ENCODE measurements around the gene ARHGEF3.

Gene ARHGEF3

GRCh38 chr3:56775838-56776555, 25.8 kb downstream of the ARHGEF3 start:
- Histone ChIP-seq H3K27ac (ENCODE audit: extremely low read depth, low read depth, low read length) (no peak overlapping the region), H3K4me3 (ENCODE audit: low read depth, low read length) (no peak overlapping the region), H3K4me1 (ENCODE audit: control insufficient read depth, insufficient read depth, low read length) (no peaks in the 10 kb centered on the region), H3K9me3 (ENCODE audit: control insufficient read depth, insufficient read depth, low read depth, low read length) (no peaks in the 10 kb centered on the region), H3K36me3 (ENCODE audit: control insufficient read depth in 2 of 2, insufficient read depth in 1 of 2, low read length in 2 of 2) (peaks cover 0 to 12% of the 10 kb centered on the region in 2 experiments; a peak in 1 of 3 replicates)
- CTCF ChIA-PET, result interaction anchor here (0.5 to 0.7 kb wide), 3 partner anchors 9 to 340 kb away, joined by 3 to 4 read pairs (median 4); no protein-coding TSS in a partner anchor
- TF ChIP-seq PATZ1 (tag by site-specific recombination; IDR thresholded peaks at IDR 0.05), result no peak
- no peak for TF ChIP-seq ZNF280D (tag by site-specific recombination; IDR thresholded peaks at IDR 0.05)
- peak; percentile 81 for TF ChIP-seq GFI1B (tag by site-specific recombination; IDR thresholded peaks at IDR 0.05)
- POLR2A ChIA-PET, result no interaction called here

GRCh38 chr3:56775445-56775837, 26.3 kb downstream of the ARHGEF3 start:
- Histone ChIP-seq H3K36me3 (ENCODE audit: control insufficient read depth in 2 of 2, insufficient read depth in 1 of 2, low read length in 2 of 2) (peaks cover 0 to 12% of the 10 kb centered on the region in 2 experiments; a peak in 1 of 3 replicates), H3K27ac (ENCODE audit: extremely low read depth, low read depth, low read length) (no peak overlapping the region), H3K9me3 (ENCODE audit: control insufficient read depth, insufficient read depth, low read depth, low read length) (no peaks in the 10 kb centered on the region), H3K4me1 (ENCODE audit: control insufficient read depth, insufficient read depth, low read length) (no peaks in the 10 kb centered on the region), H3K4me3 (ENCODE audit: low read depth, low read length) (no peak overlapping the region)
- CTCF ChIA-PET, result interaction anchor here (0.6 to 0.7 kb wide), 2 partner anchors 8 to 23 kb away, joined by 3 to 4 read pairs; no protein-coding TSS in a partner anchor
- POLR2A ChIA-PET, result no interaction called here
- TF ChIP-seq ZNF639 (tag by site-specific recombination; IDR thresholded peaks at IDR 0.05) (no peak), ZNF664 (tag by site-specific recombination; IDR thresholded peaks at IDR 0.05) (no peak)

GRCh38 chr3:56773986-56774385, 27.8 kb downstream of the ARHGEF3 start:
- CTCF ChIA-PET, result no interaction called here
- POLR2A ChIA-PET, result no interaction called here
- Histone ChIP-seq H3K4me3 (ENCODE audit: low read depth, low read length) (no peak overlapping the region), H3K9me3 (ENCODE audit: control insufficient read depth, insufficient read depth, low read depth, low read length) (no peaks in the 10 kb centered on the region), H3K27ac (ENCODE audit: extremely low read depth, low read depth, low read length) (no peak overlapping the region), H3K4me1 (ENCODE audit: control insufficient read depth, insufficient read depth, low read length) (no peaks in the 10 kb centered on the region), H3K36me3 (ENCODE audit: control insufficient read depth in 2 of 2, insufficient read depth in 1 of 2, low read length in 2 of 2) (peaks cover 0 to 12% of the 10 kb centered on the region in 2 experiments; a peak in 1 of 3 replicates)
- TF ChIP-seq ZNF585B (tag by site-specific recombination; IDR thresholded peaks at IDR 0.05), result no peak
- TF ChIP-seq SALL2 (tag by site-specific recombination; IDR thresholded peaks at IDR 0.05; ENCODE audit: borderline replicate concordance), result no peak
- no peak for TF ChIP-seq ZNF692 (tag by site-specific recombination; IDR thresholded peaks at IDR 0.05)
- TF ChIP-seq ZNF214 (tag by site-specific recombination; IDR thresholded peaks at IDR 0.05; ENCODE audit: borderline replicate concordance), result no peak
- no peak for TF ChIP-seq INSM2 (tag by site-specific recombination; IDR thresholded peaks at IDR 0.05)
- no peak for TF ChIP-seq ZFP37 (tag by site-specific recombination; IDR thresholded peaks at IDR 0.05)

All from HEK293 (cell line).